H9 (cell line): ENCODE measurements around the gene KRTAP10-3. TPM values are rescaled to one million over a fixed set of nuclear protein-coding genes. Genes with fewer than 3 reads are reported as not detected.

Source experiments
- DNase-seq: peaks from one replicate; pipeline ENCODE4 v3.0.0-alpha.2; 2017
- H2AFZ ChIP-seq: one replicate; pipeline ENCODE4 v1.6.1; 2013; ENCODE audit warnings: mild to moderate bottlenecking, low read length, control low read depth, moderate library complexity
- H2AK5ac ChIP-seq: 2 replicates; pipeline ENCODE4 v1.6.1; 2013; ENCODE audit warnings: low read length, control low read depth, mixed read lengths; ENCODE audit not compliant: insufficient read length
- H2BK120ac ChIP-seq: one replicate; pipeline ENCODE4 v1.6.1; 2013; ENCODE audit warnings: low read depth, mild to moderate bottlenecking, low read length, control low read depth, inconsistent platforms; ENCODE audit not compliant: poor library complexity, severe bottlenecking
- H2BK12ac ChIP-seq: 2 replicates; pipeline ENCODE4 v1.6.1; 2013; ENCODE audit warnings: low read length, control low read depth, mixed read lengths, low read depth; ENCODE audit not compliant: insufficient read length
- H2BK15ac ChIP-seq: 2 replicates; pipeline ENCODE4 v1.6.1; 2013; ENCODE audit warnings: low read depth, low read length, control low read depth
- H2BK20ac ChIP-seq: one replicate; pipeline ENCODE4 v1.6.1; 2013; ENCODE audit warnings: low read depth, mild to moderate bottlenecking, low read length, control low read depth, inconsistent platforms; ENCODE audit not compliant: poor library complexity, severe bottlenecking
- H2BK5ac ChIP-seq: 2 replicates; pipeline ENCODE4 v1.6.1; 2013; ENCODE audit warnings: low read length, control low read depth, mixed read lengths; ENCODE audit not compliant: insufficient read length
- H3K14ac ChIP-seq: 2 replicates; pipeline ENCODE4 v1.6.1; 2013; ENCODE audit warnings: low read length, control low read depth; ENCODE audit not compliant: insufficient read depth
- H3K18ac ChIP-seq: 2 replicates; pipeline ENCODE4 v1.6.1; 2013; ENCODE audit warnings: low read depth, mild to moderate bottlenecking, mixed read lengths, low read length, control low read depth; ENCODE audit not compliant: insufficient read length
- H3K23ac ChIP-seq: 2 replicates; pipeline ENCODE4 v1.6.1; 2013; ENCODE audit warnings: low read length, control low read depth, mixed read lengths, low read depth; ENCODE audit not compliant: insufficient read length
- H3K23me2 ChIP-seq: 2 replicates; pipeline ENCODE4 v1.6.1; 2013; ENCODE audit warnings: low read depth, mild to moderate bottlenecking, mixed read lengths, low read length, control low read depth; ENCODE audit not compliant: insufficient read length, poor library complexity, severe bottlenecking
- H3K27ac ChIP-seq: 2 replicates; pipeline ENCODE4 v1.5.1; 2013; ENCODE audit warnings: low read length, control low read depth, mixed read lengths, low read depth; ENCODE audit not compliant: insufficient read length
- H3K27me3 ChIP-seq: 2 replicates; pipeline ENCODE4 v1.6.1; 2013; ENCODE audit warnings: low read length, control low read depth, inconsistent platforms; ENCODE audit not compliant: insufficient read depth
- H3K4ac ChIP-seq: 2 replicates; pipeline ENCODE4 v1.6.1; 2013; ENCODE audit warnings: low read depth, mild to moderate bottlenecking, control low read depth, inconsistent platforms, low read length, moderate library complexity
- H3K4me1 ChIP-seq: 2 replicates; pipeline ENCODE4 v1.6.1; 2013; ENCODE audit warnings: low read length, control low read depth, inconsistent platforms; ENCODE audit not compliant: insufficient read depth
- H3K4me2 ChIP-seq: 2 replicates; pipeline ENCODE4 v1.6.1; 2013; ENCODE audit warnings: low read length, control low read depth, mixed read lengths; ENCODE audit not compliant: insufficient read length, insufficient read depth
- H3K56ac ChIP-seq: 2 replicates; pipeline ENCODE4 v1.6.1; 2013; ENCODE audit warnings: low read depth, mild to moderate bottlenecking, mixed read lengths, low read length, control low read depth; ENCODE audit not compliant: insufficient read length
- H3K79me1 ChIP-seq: 2 replicates; pipeline ENCODE4 v1.6.1; 2013; ENCODE audit warnings: low read depth, mild to moderate bottlenecking, moderate library complexity, low read length, control low read depth, inconsistent platforms; ENCODE audit not compliant: insufficient read depth, poor library complexity, severe bottlenecking
- H3K79me2 ChIP-seq: 2 replicates; pipeline ENCODE4 v1.6.1; 2013; ENCODE audit warnings: low read length, control low read depth, inconsistent platforms; ENCODE audit not compliant: insufficient read depth
- H3K9ac ChIP-seq: 2 replicates; pipeline ENCODE4 v1.6.1; 2013; ENCODE audit warnings: low read length, control low read depth, mixed read lengths; ENCODE audit not compliant: insufficient read length; ENCODE audit errors: extremely low read depth
- H3K9me3 ChIP-seq: one replicate; pipeline ENCODE4 v1.6.1; 2013; ENCODE audit warnings: low read depth, low read length, inconsistent platforms; ENCODE audit not compliant: control insufficient read depth
- H3T11ph ChIP-seq: one replicate; pipeline ENCODE4 v1.6.1; 2013; ENCODE audit warnings: mild to moderate bottlenecking, low read length, control low read depth, inconsistent platforms
- H4K20me1 ChIP-seq: one replicate; pipeline ENCODE4 v1.6.1; 2013; ENCODE audit not compliant: control insufficient read depth, insufficient read length, insufficient read depth
- H4K5ac ChIP-seq: 2 replicates; pipeline ENCODE4 v1.6.1; 2013; ENCODE audit warnings: low read depth, mild to moderate bottlenecking, mixed read lengths, low read length, control low read depth; ENCODE audit not compliant: insufficient read length
- H4K8ac ChIP-seq: replicated peaks from 2 replicates; pipeline ENCODE4 v1.6.1; 2013; ENCODE audit warnings: low read length, control low read depth, mixed read lengths, low read depth; ENCODE audit not compliant: insufficient read length
- H4K91ac ChIP-seq: 2 replicates; pipeline ENCODE4 v1.6.1; 2013; ENCODE audit warnings: low read depth, mild to moderate bottlenecking, moderate library complexity, mixed read lengths, low read length, control low read depth; ENCODE audit not compliant: insufficient read length
- H3K27ac Mint-ChIP-seq, 3 experiments: 2 replicates in 2 of 3; 3 replicates in 1 of 3; pipeline ENCODE4 v1.8.0; 2020 to 2021; ENCODE audit warnings: mixed read lengths in 3 of 3, mild to moderate bottlenecking in 1 of 3, moderate library complexity in 1 of 3
- H3K27me3 Mint-ChIP-seq: 2 replicates; pipeline ENCODE4 v1.8.0; 2021; ENCODE audit warnings: low read depth, mild to moderate bottlenecking, moderate library complexity, mixed read lengths
- H3K36me3 Mint-ChIP-seq, 3 experiments: 2 replicates in 2 of 3; 3 replicates in 1 of 3; pipeline ENCODE4 v1.8.0; 2020 to 2021; ENCODE audit warnings: low read depth in 3 of 3, mixed read lengths in 3 of 3; ENCODE audit not compliant: insufficient read depth in 1 of 3
- H3K4me1 Mint-ChIP-seq, 2 experiments: 2 replicates each; pipeline ENCODE4 v1.8.0; 2020; ENCODE audit warnings: mixed read lengths in 2 of 2
- H3K4me3 Mint-ChIP-seq, 2 experiments: 2 replicates in 1 of 2; 3 replicates in 1 of 2; pipeline ENCODE4 v1.8.0; 2020 to 2021; ENCODE audit warnings: mild to moderate bottlenecking in 2 of 2, mixed read lengths in 2 of 2, moderate library complexity in 1 of 2
- H3K9me3 Mint-ChIP-seq, 2 experiments: 2 replicates in 1 of 2; 3 replicates in 1 of 2; pipeline ENCODE4 v1.8.0; 2020; ENCODE audit warnings: mild to moderate bottlenecking in 2 of 2, mixed read lengths in 2 of 2, moderate library complexity in 1 of 2
- CTCF ChIP-seq: fragments of 200-600 bp; sonication (generic); conservative IDR thresholded peaks from 3 replicates; pipeline ENCODE4 v1.8.0; 2021; ENCODE audit warnings: antibody characterized with exemption, mild to moderate bottlenecking
- WGBS: extraction: QIAGEN DNeasy Blood & Tissue Kit; methylation state at CpG from one replicate; pipeline ENCODE4 v1.1.7; 2013; ENCODE audit warnings: missing lambda C conversion rate, low lambda C conversion rate, mixed read lengths; ENCODE audit not compliant: insufficient read length; ENCODE audit errors: extremely low coverage; 5-methylcytosine and 5-hydroxymethylcytosine counted together
- total RNA-seq: library from RNA; stranded (reverse); gene quantifications from 2 replicates; pipeline ENCODE4 v1.2.1, GENCODE V29; 2021

Gene KRTAP10-3
- total RNA-seq, 1 experiment from 2014 or later = not detected

DNA sequence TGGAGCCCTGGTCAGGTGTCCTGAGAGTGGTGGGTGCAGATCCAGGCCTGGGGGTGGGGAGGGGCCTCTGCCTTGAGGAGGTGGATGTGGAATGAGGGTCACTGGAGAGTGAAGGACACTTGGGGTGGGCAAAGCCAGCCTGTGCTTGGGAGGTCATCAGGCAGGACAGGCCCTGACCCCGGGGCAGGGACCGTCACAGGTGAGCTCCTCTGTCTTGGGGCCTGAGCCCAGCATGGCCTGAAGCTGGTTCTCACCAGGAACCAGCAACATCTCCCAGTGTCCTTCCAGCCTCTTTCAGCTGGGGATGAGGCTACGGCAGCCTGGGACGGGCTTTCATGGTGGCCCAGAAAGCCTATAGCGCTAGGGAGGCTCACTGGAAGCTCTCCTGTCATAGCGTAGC, 6.5 kb downstream of the KRTAP10-3 start:
- H2BK120ac ChIP-seq = no peak overlapping the region
- no peaks in the 10 kb centered on the region for H3K27me3 ChIP-seq
- peaks cover 3% of the 10 kb centered on the region for H3K27me3 Mint-ChIP-seq
- no peak overlapping the region for H2BK20ac ChIP-seq
- H4K8ac ChIP-seq = no peak overlapping the region
- no peak overlapping the region for H2AK5ac ChIP-seq
- H2BK5ac ChIP-seq = no peak overlapping the region
- no peak overlapping the region for H2BK12ac ChIP-seq
- no CpG with 5 or more reads among the region's 6 CpGs for WGBS
- no peaks in the 10 kb centered on the region for H3K79me2 ChIP-seq
- no peak overlapping the region for H3K4me2 ChIP-seq
- H3K23me2 ChIP-seq = no peaks in the 10 kb centered on the region
- H3K4me3 Mint-ChIP-seq = no peak overlapping the region
- no peak overlapping the region for H4K5ac ChIP-seq
- H3K9me3 Mint-ChIP-seq = peaks cover 3 to 4% of the 10 kb centered on the region in 2 experiments; a peak in 3 of 5 replicates
- no peak overlapping the region for H3K18ac ChIP-seq
- peak overlapping the region in 1 of 3 experiments; percentile 49; a peak in 2 of 7 replicates for H3K27ac Mint-ChIP-seq
- no peaks in the 10 kb centered on the region for H3K79me1 ChIP-seq
- no peak overlapping the region for H3K27ac ChIP-seq
- H3K56ac ChIP-seq = no peak overlapping the region
- no peak overlapping the region for H4K91ac ChIP-seq
- TF ChIP-seq CTCF = no peak
- peak overlapping the region; percentile 87; the same call in 1 of the 2 replicates for H2BK15ac ChIP-seq
- H3K4ac ChIP-seq = no peak overlapping the region; the same call in 1 of the 2 replicates
- peak overlapping the region; percentile 53 for H3K14ac ChIP-seq
- no peaks in the 10 kb centered on the region for H4K20me1 ChIP-seq
- no peak overlapping the region for H3T11ph ChIP-seq
- peaks cover 42 to 56% of the 10 kb centered on the region in 2 experiments for H3K4me1 Mint-ChIP-seq
- H3K9ac ChIP-seq = no peak overlapping the region
- no peak overlapping the region for H2AFZ ChIP-seq
- no peaks in the 10 kb centered on the region for H3K9me3 ChIP-seq
- peaks cover 0 to 7% (median 3%) of the 10 kb centered on the region in 3 experiments; a peak in 3 of 7 replicates for H3K36me3 Mint-ChIP-seq
- peaks cover 6% of the 10 kb centered on the region; the same call in 1 of the 2 replicates for H3K4me1 ChIP-seq
- no peak overlapping the region for H3K23ac ChIP-seq
- no peak for DNase-seq
